SIG-M5 (cell line): ENCODE results near the gene SMG7.

ENCODE experiments used
- DNase-seq: peaks from one replicate; lab custom pipeline; 2025; lab: John Stamatoyannopoulos, UW

Gene SMG7

GRCh38 chr1:183567584-183567983 is 95.3 kb downstream of the SMG7 start:
- no peak for DNase-seq

- DNase-seq = no peak
Observed at GRCh38 chr1:183568176-183569021, 96.1 kb downstream of the SMG7 start.

GRCh38 chr1:183569141-183569540 is 96.8 kb downstream of the SMG7 start:
- DNase-seq = no peak

GRCh38 chr1:183569801-183570200 is 97.5 kb downstream of the SMG7 start:
- no peak for DNase-seq

- DNase-seq = no peak
Observed at GRCh38 chr1:183570451-183570850, 98.2 kb downstream of the SMG7 start.

- DNase-seq = no peak
Observed at GRCh38 chr1:183571678-183572268, 99.5 kb downstream of the SMG7 start.

GRCh38 chr1:183572721-183573120 is 100.4 kb downstream of the SMG7 start:
- no peak for DNase-seq

GRCh38 chr1:183575606-183576005 is 103.3 kb downstream of the SMG7 start:
- no peak for DNase-seq

GRCh38 chr1:183576537-183576936 is 104.2 kb downstream of the SMG7 start:
- no peak for DNase-seq

- no peak for DNase-seq
Observed at GRCh38 chr1:183577897-183578465, 105.7 kb downstream of the SMG7 start.

GRCh38 chr1:183578856-183579255 is 106.6 kb downstream of the SMG7 start:
- DNase-seq = no peak

GRCh38 chr1:183580281-183580682 is 108.0 kb downstream of the SMG7 start:
- peak; percentile 96 for DNase-seq

GRCh38 chr1:183582021-183582713 is 109.9 kb downstream of the SMG7 start:
- no peak for DNase-seq

GRCh38 chr1:183583466-183583865 is 111.2 kb downstream of the SMG7 start:
- DNase-seq = peak; percentile 95

- DNase-seq = no peak
Observed at GRCh38 chr1:183584147-183584546, 111.8 kb downstream of the SMG7 start.

- no peak for DNase-seq
Observed at GRCh38 chr1:183585038-183585437, 112.7 kb downstream of the SMG7 start.

- no peak for DNase-seq
Observed at GRCh38 chr1:183586455-183586854, 114.2 kb downstream of the SMG7 start.

GRCh38 chr1:183586926-183587325 is 114.6 kb downstream of the SMG7 start:
- DNase-seq = no peak

- no peak for DNase-seq
Observed at GRCh38 chr1:183588827-183589226, 116.5 kb downstream of the SMG7 start.

GRCh38 chr1:183589384-183589783 is 117.1 kb downstream of the SMG7 start:
- no peak for DNase-seq

- no peak for DNase-seq
Observed at GRCh38 chr1:183589874-183590243, 117.6 kb downstream of the SMG7 start.
